Activated CD8-positive, alpha-beta memory T cell treated with anti-CD3 and anti-CD28 coated beads, Interleukin-2, amount 50 U/mL, for 1 hour (primary cell): ENCODE data around the gene NXF1.
"Not testable (repeated sequence)": the region's sequence is repeated elsewhere in the genome, so short reads cannot be mapped to it uniquely, and the experiment has no call there.

ENCODE experiments used
- DNase-seq: peaks from one replicate; pipeline ENCODE4 v3.0.0-alpha.2; 2020; ENCODE audit errors: extremely low read depth

NXF1 gene

DNA sequence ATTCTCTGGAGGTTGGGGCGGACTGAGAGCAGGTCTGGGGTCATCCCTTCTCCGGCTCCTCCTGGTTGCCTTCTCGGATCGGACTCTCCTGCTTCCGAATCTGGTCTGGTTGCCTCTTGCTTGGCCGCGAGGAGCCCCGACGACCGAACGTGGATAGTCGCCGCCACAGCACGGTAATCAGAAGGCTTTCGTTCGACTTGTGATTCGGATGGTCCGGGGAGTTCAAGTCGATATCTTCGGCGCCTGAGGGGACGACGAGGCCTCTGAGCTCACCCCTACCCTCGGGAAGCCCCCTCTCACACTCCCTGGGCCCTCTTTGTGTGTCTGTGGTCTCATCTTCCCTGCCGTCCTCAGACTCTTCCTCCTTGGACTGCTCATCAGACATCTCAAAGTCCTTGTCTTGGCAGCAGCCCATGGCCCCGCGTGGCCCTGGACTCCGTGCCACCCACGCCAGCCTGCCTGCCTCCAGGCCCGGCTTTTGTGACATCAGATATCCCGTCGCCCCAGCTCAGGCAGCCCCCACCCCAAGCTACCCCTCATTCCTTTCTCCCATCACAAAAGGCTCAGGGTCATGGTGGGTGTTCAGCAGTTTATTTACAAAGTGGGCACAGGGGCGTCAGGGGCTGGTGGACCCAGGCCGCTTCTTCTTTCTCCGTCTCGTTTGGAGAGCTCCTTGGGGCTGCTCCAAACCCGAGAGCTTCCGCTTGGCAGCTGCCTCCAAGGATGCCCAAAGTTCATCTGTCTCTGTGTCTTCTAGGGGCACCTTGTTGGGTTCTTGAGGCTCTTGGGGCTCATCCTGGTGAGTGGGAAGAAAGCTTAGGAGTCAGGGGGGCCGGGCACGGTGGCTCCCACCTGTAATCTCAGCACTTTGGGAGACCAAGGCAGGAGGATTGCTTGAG is 27.3 kb upstream of the NXF1 start, which contains the start of gene TEX54:
Gene TEX54, minus strand, starts transcription at position 506 of the 899 bp plus-strand sequence.
- no peak for DNase-seq

DNA sequence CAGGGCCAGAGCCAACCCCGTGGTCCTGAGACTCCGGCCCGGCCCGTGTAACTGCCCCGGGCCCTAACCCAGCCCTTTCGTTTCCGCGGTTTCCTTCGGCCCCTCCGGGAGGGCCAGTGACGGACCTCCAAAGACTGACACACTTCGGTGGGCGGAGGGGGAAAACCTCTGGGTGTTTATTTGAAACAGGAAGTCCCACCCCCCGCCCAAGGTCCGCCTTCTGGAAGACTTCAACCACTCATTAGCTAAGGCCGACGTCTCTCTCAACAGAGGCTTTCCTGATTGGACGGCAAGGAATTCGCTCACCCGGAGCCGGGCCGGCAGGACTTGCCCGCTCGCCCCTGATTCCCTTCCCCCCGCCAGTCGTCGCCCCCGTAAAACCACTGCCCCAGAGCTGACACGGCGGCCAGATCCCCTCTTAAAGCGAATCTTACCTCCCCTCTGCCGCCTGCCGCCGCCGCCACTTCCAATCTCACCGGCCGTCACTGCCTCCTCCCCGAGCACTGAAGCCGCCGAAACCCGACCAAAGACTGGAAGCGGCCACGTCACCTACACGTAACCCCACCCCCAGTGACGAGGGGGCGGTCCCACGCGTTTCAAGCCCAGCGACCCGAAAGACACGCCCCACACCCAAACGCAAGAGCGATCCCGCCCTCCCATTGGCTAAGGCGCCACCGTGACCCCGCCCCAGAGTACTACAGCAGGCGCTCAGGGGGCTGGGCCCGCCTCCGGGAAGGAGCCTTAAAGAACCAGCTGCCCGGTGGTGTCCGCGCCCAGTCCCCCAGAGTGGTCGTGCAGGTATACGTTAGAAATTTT is 26.5 kb upstream of the NXF1 start, which contains the start of gene STX5:
Gene STX5, minus strand, starts transcription at position 532 of the 816 bp plus-strand sequence. CDS start 808 bp downstream, outside the sequence.
- DNase-seq: peak; percentile 96

DNA sequence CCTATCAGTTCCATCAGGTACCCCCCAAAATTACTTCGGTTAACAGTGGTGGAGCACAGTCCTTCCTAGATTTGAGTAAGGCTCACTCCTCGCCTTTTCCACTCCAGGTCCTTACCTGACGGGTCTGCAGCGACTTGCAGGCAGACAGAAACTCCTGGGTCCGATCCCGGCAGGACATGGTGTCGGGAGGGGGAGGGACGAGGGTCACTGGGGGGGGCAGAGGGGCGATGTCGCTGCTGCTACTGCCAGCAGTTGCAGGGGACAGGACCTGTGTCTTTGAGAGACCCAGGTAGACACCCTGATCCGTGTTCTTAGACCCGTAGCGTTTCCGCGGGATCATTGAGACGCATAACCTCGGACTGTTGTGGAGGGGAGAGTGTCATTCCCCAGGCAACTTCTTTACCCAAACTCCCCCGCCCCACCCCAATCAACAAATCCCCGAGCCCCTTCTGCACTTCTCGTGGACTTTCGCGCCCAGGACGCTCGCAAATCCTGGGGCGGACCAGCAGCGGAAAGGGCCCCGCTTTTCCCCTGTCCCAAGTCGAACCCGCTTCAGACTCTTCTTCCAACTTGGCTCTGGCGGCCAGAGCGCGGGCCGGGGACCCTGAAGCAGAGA is 25.8 kb upstream of the NXF1 start:
- DNase-seq: no peak

GRCh38 chr11:62828130-62828529 is 22.9 kb upstream of the NXF1 start:
- DNase-seq: not testable (repeated sequence)

GRCh38 chr11:62823677-62824076 is 18.4 kb upstream of the NXF1 start:
- no peak for DNase-seq

DNA sequence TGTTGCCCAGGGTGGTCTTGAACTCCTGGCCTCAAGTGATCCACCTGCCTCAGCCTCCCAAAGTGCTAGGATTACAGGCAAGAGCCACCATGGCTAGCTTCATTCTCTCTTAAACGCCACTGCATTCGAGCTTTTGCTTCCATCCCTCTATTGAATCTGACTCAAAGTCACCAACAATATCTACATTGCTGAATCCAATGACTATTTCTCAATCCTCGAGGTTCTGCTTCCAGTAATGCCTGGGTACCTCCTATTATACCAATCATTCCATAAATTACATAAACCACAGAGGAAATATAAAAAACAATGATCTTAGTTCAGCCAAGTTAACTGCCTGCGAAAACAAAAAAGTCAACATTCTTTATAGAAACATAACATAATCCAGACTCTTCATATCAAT is 11.9 kb upstream of the NXF1 start:
- DNase-seq: no peak

DNA sequence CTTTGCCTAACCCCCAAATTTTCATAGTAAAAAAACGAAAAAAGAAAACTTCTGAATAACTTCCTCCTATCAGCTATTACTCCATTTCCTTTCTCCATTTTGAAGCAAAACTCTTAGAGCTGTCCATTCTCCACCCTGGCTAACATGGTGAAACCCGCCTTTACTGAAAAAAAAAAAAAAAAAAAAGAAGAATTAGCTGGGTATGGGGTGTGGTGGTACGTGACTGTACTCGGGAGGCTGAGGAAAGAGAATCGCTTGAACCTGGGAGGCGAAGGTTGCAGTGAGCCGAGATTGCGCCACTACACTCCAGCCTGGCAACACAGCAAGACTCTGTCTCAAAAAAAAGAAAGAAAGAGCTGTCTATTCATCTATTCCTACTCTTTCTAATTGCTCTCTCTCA is 11.3 kb upstream of the NXF1 start:
- no peak for DNase-seq

DNA sequence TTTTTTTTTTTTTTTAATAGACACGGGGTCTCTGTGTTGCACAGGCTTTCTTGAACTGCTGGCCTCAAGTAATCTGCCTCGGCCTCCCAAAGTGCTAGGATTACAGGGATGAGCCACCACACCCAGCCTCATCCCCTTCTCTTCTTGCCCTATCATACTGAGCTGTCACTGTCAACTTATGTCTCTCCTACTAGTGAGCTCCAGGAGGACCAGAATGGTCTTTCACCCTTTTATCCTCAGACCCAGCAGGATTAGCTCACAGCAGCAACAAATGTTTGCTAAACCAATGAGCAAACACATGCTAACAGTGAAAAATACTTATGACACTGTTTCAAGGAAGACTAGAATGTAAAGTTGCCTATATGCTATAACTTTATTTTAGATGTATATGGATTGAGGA is 6.4 kb upstream of the NXF1 start:
- DNase-seq: no peak

DNA sequence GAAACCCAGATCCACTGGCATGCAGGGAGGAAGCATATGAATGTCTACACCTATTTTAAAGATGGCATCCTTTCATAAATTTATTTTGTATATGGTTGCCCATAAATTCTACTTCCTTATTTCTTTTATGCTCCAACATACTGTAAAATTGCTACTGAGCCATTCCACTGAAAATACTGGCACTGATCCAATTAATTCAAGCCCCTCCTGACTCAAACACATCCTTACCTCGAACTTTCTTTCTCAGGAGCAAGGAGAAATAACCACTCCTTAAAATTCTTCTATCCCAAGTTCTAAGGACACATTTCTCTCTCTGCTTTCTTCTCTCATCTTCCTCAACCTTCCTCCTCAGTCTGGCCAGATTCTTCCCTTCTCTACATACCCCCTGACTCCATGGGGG is 5.5 kb upstream of the NXF1 start:
- no peak for DNase-seq

DNA sequence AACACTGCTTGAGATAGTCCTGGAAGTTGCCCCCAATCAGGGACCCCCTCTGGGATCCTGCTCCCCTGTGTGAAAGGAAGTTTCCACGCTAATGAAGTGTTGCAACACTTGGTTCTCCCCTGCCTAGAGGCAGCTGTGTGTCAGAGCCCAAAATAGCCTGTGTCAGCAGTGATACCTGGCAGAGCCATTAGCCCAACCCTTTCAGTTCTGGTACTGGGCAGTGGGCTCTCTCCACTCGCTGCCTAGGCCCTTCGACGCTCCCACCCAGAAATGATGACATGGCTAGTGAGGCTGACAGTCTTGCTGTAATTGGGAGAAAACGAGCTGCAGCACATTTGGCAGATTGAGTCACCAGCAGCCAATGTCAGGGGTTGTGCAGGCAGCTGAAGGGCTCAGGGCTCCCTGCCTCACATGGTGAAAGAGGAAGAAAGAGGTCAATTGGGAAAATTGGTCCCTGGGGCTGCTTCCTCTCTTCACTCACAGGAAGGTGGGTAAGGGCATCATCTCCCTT is 1.4 kb upstream of the NXF1 start:
- DNase-seq: no peak

GRCh38 chr11:62805961-62806441 is 761 bp upstream of the NXF1 start:
- DNase-seq: no peak

DNA sequence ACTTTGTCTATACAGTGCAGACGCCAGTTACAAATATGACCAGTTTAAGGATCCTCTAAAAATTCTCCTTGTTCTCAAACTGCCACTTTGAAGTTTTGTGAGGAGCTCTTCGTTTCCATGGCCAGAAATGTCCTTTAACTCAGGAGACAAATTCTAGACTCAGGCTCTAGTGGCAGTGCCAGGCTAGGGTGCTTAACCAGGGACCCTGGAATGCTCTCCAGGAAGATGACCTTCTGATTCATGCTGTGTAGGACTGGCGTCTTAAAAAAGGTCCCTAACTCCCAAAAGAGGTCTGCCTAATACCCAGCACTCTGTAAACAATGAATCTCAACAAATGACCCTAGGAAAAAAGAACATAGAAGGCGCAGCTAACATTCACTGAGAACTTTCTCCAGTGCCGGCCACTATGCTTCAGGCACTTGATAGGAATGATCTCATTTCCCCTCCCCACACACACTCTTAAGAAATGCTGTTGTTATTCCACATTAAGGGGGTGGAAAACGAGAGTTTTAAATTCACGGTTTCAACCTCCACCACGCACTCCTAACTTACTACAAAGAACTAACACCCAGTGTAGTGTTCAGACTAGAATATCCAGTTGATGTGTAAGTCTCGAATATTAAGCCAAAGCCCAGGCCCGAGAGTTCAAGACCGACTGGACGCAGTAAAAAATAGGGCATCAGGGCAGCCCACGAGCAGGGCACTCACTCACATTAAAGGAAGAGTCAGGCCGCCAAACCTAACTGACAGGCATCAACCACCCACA is 747 bp downstream of the NXF1 start:
- DNase-seq: no peak

- no peak for DNase-seq
Observed at GRCh38 chr11:62801071-62801470, 4.2 kb downstream of the NXF1 start.

- DNase-seq: no peak
Observed at GRCh38 chr11:62799486-62799885, 5.8 kb downstream of the NXF1 start.

GRCh38 chr11:62796281-62796680 is 9.0 kb downstream of the NXF1 start:
- no peak for DNase-seq

DNA sequence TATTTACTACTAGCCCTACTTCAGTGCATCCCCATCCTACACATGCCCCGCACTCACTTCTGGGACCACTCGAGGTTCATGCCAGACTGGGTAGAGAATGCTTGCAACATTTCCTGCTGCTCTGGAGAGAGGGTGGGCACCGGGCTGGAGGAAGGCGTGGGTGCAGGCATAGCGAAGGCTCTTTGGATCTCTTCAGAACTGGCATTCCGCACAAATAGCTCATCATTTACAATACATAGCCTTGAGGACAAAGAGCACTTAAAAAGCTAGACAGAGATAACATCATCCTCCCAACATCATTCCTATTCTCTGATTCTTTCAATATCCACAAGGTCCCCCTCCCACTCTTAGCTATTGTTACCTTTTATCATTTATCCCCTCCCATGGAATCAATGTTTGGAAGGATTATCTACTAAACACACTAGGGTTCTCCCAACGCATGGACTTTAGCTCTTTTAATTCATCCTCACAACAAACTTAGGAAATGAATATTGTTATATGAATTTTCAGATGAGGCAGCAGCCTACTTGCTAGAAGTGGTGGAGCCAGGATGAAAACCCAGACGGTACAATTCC is 11.0 kb downstream of the NXF1 start:
- DNase-seq: no peak

DNA sequence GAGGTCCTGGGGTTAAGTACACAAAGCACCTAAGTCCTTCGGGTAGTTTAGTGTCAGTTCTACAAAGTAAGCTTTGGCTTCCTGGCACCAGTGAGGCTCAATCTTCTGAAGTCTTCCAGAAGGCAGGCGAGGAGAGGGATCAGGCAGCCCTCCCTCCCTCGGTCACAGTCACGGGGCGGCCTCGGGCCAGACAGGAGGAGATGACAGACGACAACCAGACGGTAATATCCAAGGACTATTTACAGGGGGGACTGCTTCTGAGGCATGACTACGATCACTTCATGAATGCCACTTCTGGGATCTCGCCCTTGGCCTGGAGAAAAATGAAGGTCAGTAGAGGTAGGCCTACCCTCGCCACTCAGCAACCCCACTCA is 13.1 kb downstream of the NXF1 start:
- DNase-seq: no peak

- DNase-seq: peak; percentile 62
Observed at GRCh38 chr11:62791501-62792201, 13.6 kb downstream of the NXF1 start, which contains the start of gene TMEM223. Gene TMEM223 (minus strand): TSS chr11:62792006. CDS start chr11:62791994, 12 bp downstream.

DNA sequence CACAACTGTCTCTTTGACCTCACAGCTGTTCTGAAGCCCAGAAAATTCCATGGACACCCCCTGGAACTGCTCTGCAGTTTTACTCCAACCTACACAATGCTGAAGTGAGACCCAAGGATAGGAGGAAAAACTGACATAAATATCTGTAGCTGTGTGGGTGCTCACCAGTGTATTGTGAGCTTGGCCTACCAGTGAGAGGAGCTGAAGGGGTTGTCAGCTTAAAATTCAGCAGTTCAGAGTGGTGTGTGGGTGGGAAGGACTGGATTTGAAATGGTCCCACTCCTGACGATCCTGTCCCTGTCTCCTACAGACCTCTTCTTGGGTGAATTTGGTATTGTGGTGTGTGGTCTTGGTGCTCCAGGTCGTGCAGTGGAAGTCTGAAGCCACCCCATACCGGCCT is 15.7 kb downstream of the NXF1 start:
- DNase-seq: no peak

GRCh38 chr11:62788991-62789390 is 16.2 kb downstream of the NXF1 start:
- DNase-seq: no peak
